Glutamatergic neuron (in vitro differentiated cells): ENCODE data around the gene TRMT5. TPM values are rescaled to one million over a fixed set of nuclear protein-coding genes. Genes with fewer than 3 reads are reported as not detected.

Experiments
- DNase-seq: peaks from one replicate; pipeline ENCODE4 v3.0.0; 2022
- H3K27ac Mint-ChIP-seq: one replicate; pipeline ENCODE4 v1.8.0; 2020; ENCODE audit warnings: mild to moderate bottlenecking, mixed read lengths, inconsistent platforms; ENCODE audit not compliant: unreplicated experiment
- H3K27me3 Mint-ChIP-seq: one replicate; pipeline ENCODE4 v1.8.0; 2020; ENCODE audit warnings: mild to moderate bottlenecking, moderate library complexity, mixed read lengths, inconsistent platforms; ENCODE audit not compliant: unreplicated experiment
- H3K36me3 Mint-ChIP-seq: one replicate; pipeline ENCODE4 v1.8.0; 2020; ENCODE audit warnings: mild to moderate bottlenecking, mixed read lengths, inconsistent platforms; ENCODE audit not compliant: unreplicated experiment
- H3K4me1 Mint-ChIP-seq: one replicate; pipeline ENCODE4 v1.8.0; 2020; ENCODE audit warnings: mild to moderate bottlenecking, low read depth, mixed read lengths, inconsistent platforms; ENCODE audit not compliant: unreplicated experiment
- H3K4me3 Mint-ChIP-seq: one replicate; pipeline ENCODE4 v1.8.0; 2020; ENCODE audit warnings: mild to moderate bottlenecking, mixed read lengths, inconsistent platforms; ENCODE audit not compliant: unreplicated experiment
- H3K9me3 Mint-ChIP-seq: one replicate; pipeline ENCODE4 v1.8.0; 2020; ENCODE audit warnings: mild to moderate bottlenecking, moderate library complexity, mixed read lengths, inconsistent platforms; ENCODE audit not compliant: unreplicated experiment
- CTCF ChIP-seq: fragments of 200-600 bp; sonication (generic); IDR thresholded peaks from one replicate; pipeline ENCODE4 v1.5.0; 2021; ENCODE audit not compliant: partially characterized antibody, unreplicated experiment
- total RNA-seq: library from RNA; stranded (reverse); fragmentation: NEBNext Ultra II Directional; extraction: Animal tissue kit (Norgen Biotek cat#: 25700); gene quantifications from one replicate; pipeline ENCODE4 v1.2.1, GENCODE V29; 2021; ENCODE audit not compliant: unreplicated experiment

TRMT5 gene
- total RNA-seq, 1 donor from 2014 or later: 16.6 TPM

GRCh38 chr14:60968099-60968498, 12.8 kb downstream of the TRMT5 start:
- TF ChIP-seq CTCF: no peak
- no peak overlapping the region for H3K27ac Mint-ChIP-seq

GRCh38 chr14:60965402-60965801, 15.5 kb downstream of the TRMT5 start:
- TF ChIP-seq CTCF: no peak
- H3K4me1 Mint-ChIP-seq: peaks cover 7% of the 10 kb centered on the region
- no peak overlapping the region for H3K4me3 Mint-ChIP-seq
- no peaks in the 10 kb centered on the region for H3K9me3 Mint-ChIP-seq
- no peak overlapping the region for H3K27ac Mint-ChIP-seq
- DNase-seq: no peak
- H3K36me3 Mint-ChIP-seq: no peaks in the 10 kb centered on the region
- no peaks in the 10 kb centered on the region for H3K27me3 Mint-ChIP-seq

More at GRCh38 chr14:60968099-60968498, 12.8 kb downstream of the TRMT5 start:
- Mint-ChIP-seq H3K4me3 (no peak overlapping the region), H3K36me3 (no peaks in the 10 kb centered on the region), H3K9me3 (no peaks in the 10 kb centered on the region), H3K27me3 (no peaks in the 10 kb centered on the region), H3K4me1 (peaks cover 7% of the 10 kb centered on the region)
- no peak for DNase-seq

- no peaks in the 10 kb centered on the region for H3K9me3 Mint-ChIP-seq
- H3K27ac Mint-ChIP-seq: no peak overlapping the region
- H3K4me1 Mint-ChIP-seq: peaks cover 7% of the 10 kb centered on the region
- no peak for DNase-seq
- no peak overlapping the region for H3K4me3 Mint-ChIP-seq
- no peak for TF ChIP-seq CTCF
- no peaks in the 10 kb centered on the region for H3K36me3 Mint-ChIP-seq
- H3K27me3 Mint-ChIP-seq: no peaks in the 10 kb centered on the region
Measured at GRCh38 chr14:60964904-60965303, 16.0 kb downstream of the TRMT5 start.

GRCh38 chr14:60963761-60964160, 17.1 kb downstream of the TRMT5 start:
- Mint-ChIP-seq H3K9me3 (peaks cover 6% of the 10 kb centered on the region), H3K36me3 (peaks cover 6% of the 10 kb centered on the region), H3K27me3 (no peaks in the 10 kb centered on the region), H3K4me3 (no peak overlapping the region), H3K4me1 (peaks cover 7% of the 10 kb centered on the region), H3K27ac (peak overlapping the region; percentile 10)
- no peak for DNase-seq
- TF ChIP-seq CTCF: no peak

GRCh38 chr14:60958146-60958545, 22.7 kb downstream of the TRMT5 start:
- Mint-ChIP-seq H3K36me3 (peaks cover 28% of the 10 kb centered on the region), H3K27ac (no peak overlapping the region), H3K4me3 (no peak overlapping the region), H3K9me3 (peaks cover 21% of the 10 kb centered on the region), H3K4me1 (no peaks in the 10 kb centered on the region), H3K27me3 (peaks cover 7% of the 10 kb centered on the region)
- DNase-seq: no peak
- no peak for TF ChIP-seq CTCF
